BE2C (cell line): ENCODE results near the gene ABLIM1.

Source experiments
- DNase-seq: peaks from one replicate; pipeline ENCODE4 v3.0.0-alpha.2; 2020
- H3K27me3 ChIP-seq: fragments of 250-450 bp; sonication (Bioruptor Pico); 2 replicates; pipeline ENCODE4 v1.5.1; 2020; ENCODE audit warnings: mild to moderate bottlenecking
- H3K36me3 ChIP-seq: fragments of 250-450 bp; sonication (Bioruptor Pico); 2 replicates; pipeline ENCODE4 v1.5.1; 2020; ENCODE audit warnings: mild to moderate bottlenecking
- H3K4me1 ChIP-seq: fragments of 250-450 bp; sonication (Bioruptor Pico); 2 replicates; pipeline ENCODE4 v1.5.1; 2020
- H3K4me3 ChIP-seq: 2 replicates; pipeline ENCODE4 v1.5.1; 2011; ENCODE audit warnings: low read depth, low read length
- H3K9me3 ChIP-seq: fragments of 250-450 bp; sonication (Bioruptor Pico); 2 replicates; pipeline ENCODE4 v1.5.1; 2020
- TF ChIP-seq, protein P1 (sequence below): IDR thresholded peaks from 2 replicates; pipeline ENCODE4 v1.5.1; 2012; ENCODE audit warnings: mild to moderate bottlenecking, low read depth, low read length

The ABLIM1 gene

DNA sequence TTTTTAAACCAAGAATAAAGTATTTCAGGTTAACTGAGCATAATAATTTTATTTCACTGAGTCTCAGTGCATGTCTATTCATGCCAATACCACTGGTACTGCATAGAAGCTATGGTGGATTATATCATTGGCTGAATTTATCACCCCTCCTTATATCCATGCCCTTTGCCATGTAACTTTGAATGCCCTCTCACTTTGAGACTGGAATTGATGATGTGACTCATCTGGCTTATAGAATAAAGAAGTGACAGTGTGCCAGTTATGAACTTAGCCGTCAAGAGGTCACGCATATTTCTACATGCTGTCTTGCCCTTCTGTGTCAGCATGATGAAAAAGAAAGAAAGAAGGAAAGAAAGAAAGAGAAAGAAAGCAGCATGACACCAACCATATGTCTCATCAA is 20.7 kb upstream of the ABLIM1 start:
- no peaks in the 10 kb centered on the region for H3K27me3 ChIP-seq
- H3K9me3 ChIP-seq: no peaks in the 10 kb centered on the region
- TF ChIP-seq, protein P1, sequence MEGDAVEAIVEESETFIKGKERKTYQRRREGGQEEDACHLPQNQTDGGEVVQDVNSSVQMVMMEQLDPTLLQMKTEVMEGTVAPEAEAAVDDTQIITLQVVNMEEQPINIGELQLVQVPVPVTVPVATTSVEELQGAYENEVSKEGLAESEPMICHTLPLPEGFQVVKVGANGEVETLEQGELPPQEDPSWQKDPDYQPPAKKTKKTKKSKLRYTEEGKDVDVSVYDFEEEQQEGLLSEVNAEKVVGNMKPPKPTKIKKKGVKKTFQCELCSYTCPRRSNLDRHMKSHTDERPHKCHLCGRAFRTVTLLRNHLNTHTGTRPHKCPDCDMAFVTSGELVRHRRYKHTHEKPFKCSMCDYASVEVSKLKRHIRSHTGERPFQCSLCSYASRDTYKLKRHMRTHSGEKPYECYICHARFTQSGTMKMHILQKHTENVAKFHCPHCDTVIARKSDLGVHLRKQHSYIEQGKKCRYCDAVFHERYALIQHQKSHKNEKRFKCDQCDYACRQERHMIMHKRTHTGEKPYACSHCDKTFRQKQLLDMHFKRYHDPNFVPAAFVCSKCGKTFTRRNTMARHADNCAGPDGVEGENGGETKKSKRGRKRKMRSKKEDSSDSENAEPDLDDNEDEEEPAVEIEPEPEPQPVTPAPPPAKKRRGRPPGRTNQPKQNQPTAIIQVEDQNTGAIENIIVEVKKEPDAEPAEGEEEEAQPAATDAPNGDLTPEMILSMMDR: no peak
- no peak for DNase-seq
- peaks cover 12% of the 10 kb centered on the region for H3K4me1 ChIP-seq
- H3K36me3 ChIP-seq: no peaks in the 10 kb centered on the region
- no peak overlapping the region for H3K4me3 ChIP-seq

DNA sequence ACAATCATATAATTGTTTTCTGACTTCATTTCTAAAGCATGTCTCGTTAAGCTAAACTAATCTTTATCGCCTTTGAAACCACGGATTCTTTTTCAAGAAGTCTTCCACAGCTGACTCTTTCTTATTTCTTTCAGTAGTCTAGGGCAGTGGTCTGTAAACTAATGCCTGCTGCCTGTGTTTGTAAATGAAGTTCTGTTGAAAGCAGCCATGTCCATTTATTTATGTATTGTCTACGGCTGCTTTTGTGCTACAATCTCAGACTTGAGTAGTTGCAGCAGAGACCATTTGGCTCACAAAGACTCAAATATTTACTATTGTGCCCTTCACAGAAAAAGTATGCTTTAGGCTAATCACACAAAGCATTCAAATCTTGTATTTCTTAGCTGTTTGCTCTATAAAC is 20.3 kb upstream of the ABLIM1 start:
- no peaks in the 10 kb centered on the region for H3K36me3 ChIP-seq
- peaks cover 12% of the 10 kb centered on the region for H3K4me1 ChIP-seq
- no peaks in the 10 kb centered on the region for H3K9me3 ChIP-seq
- H3K27me3 ChIP-seq: no peaks in the 10 kb centered on the region
- H3K4me3 ChIP-seq: no peak overlapping the region
- TF ChIP-seq, protein P1: no peak
- no peak for DNase-seq

DNA sequence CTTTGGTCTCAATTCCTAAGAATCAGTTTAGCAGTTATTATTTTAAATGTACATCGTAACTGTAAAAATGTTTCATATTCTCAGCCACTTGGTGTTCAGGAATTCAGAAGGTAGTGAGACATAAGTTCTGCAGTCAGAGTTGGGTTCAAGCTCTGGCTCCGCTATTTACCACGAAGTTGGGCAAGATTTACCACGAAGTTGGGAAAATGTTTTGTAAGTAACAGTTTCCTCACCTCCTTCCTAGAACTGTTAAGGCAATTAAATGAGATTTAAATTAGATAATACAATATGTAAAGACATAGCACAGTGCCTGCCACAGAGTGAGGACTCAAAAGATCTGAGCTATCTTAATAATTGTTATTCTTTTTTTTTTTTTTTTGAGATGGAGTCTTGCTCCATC is 16.3 kb upstream of the ABLIM1 start:
- Histone ChIP-seq H3K4me1 (peaks cover 5% of the 10 kb centered on the region), H3K36me3 (no peaks in the 10 kb centered on the region), H3K9me3 (no peaks in the 10 kb centered on the region), H3K4me3 (no peak overlapping the region), H3K27me3 (no peaks in the 10 kb centered on the region)
- DNase-seq: no peak
- TF ChIP-seq, protein P1: no peak

DNA sequence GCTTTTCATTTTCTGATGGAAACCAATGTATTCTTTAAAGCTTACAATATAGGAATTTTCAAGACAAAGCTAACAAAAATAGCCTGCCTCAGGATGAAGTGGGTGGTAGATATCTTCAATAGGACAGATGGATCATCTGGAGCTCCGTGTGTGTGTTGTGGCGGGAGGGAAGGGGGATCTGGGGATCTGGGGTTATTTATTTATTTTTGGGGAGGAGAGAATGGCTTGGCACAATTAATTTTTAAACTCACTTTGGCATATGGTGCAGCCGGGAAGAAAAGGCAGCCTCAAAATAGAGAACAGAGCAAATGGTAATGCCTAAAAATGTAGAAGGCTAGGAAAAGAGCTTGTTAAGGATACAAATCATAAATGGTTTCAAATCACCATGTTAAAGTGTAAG is 11.6 kb upstream of the ABLIM1 start:
- H3K27me3 ChIP-seq: no peaks in the 10 kb centered on the region
- H3K4me1 ChIP-seq: peaks cover 3% of the 10 kb centered on the region; the same call in 1 of the 2 replicates
- no peaks in the 10 kb centered on the region for H3K36me3 ChIP-seq
- H3K4me3 ChIP-seq: no peak overlapping the region
- no peaks in the 10 kb centered on the region for H3K9me3 ChIP-seq
- TF ChIP-seq, protein P1: no peak
- no peak for DNase-seq

DNA sequence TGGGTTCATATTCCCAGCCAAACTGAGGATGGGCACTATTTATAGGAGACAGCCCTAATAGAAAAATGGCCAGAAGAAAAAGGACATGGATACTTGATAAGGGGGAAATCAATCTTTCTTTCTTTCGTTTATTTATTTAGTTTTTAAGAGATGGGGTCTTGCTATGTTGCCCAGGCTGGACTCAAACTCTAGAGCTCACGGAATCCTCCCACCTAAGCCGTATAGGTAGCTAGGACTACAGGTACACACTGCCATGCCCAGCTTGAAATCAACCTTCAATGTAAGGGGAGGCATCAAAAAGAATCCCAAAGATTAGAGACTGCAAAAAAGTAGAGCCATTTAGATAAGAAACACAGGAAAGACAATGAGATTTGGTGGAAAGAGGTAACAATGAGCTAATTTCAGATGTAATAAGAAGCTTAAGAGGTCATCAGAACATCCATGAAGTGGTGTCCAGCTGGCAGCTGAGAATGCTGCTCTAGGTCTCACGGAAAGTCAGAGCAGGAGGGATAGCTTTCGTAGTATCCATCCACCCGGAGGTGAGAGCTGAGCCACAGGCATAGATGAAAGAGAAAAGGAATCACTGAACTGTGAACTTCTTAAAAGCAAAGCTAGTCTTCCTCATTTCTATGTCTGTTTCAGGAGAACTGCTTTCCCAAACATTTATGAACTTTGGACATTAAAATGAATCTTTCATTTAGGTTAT is 10.5 kb upstream of the ABLIM1 start:
- no peaks in the 10 kb centered on the region for H3K9me3 ChIP-seq
- TF ChIP-seq, protein P1: no peak
- no peak for DNase-seq
- no peaks in the 10 kb centered on the region for H3K36me3 ChIP-seq
- H3K27me3 ChIP-seq: no peaks in the 10 kb centered on the region
- H3K4me3 ChIP-seq: no peak overlapping the region
- peaks cover 9% of the 10 kb centered on the region for H3K4me1 ChIP-seq

DNA sequence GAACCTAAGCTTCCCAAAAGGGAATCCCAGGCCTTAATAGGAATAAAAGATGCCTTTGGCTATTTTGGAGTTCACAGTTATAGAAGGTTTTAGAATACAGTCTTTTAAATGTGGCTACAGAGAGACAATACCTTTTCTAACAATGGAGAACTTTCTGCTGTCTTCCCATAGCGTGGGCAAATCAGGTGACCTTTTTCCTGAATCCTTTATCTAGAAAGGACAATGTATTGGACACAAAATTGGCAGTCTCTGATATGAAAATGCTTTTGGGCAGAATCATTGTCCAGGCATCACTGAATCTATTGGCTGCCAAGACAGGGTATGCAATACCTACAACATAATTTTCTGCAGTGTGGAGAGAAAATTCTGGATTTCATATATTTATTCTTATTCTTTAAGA is 7.8 kb upstream of the ABLIM1 start:
- no peaks in the 10 kb centered on the region for H3K27me3 ChIP-seq
- TF ChIP-seq, protein P1: no peak
- no peak for DNase-seq
- no peaks in the 10 kb centered on the region for H3K36me3 ChIP-seq
- H3K4me1 ChIP-seq: peaks cover 22% of the 10 kb centered on the region
- no peaks in the 10 kb centered on the region for H3K9me3 ChIP-seq
- H3K4me3 ChIP-seq: no peak overlapping the region
